ENCODE data around the gene WDR64.
"Not testable (repeated sequence)": the region's sequence is repeated elsewhere in the genome, so short reads cannot be mapped to it uniquely, and the experiment has no call there.

WDR64 gene

DNA sequence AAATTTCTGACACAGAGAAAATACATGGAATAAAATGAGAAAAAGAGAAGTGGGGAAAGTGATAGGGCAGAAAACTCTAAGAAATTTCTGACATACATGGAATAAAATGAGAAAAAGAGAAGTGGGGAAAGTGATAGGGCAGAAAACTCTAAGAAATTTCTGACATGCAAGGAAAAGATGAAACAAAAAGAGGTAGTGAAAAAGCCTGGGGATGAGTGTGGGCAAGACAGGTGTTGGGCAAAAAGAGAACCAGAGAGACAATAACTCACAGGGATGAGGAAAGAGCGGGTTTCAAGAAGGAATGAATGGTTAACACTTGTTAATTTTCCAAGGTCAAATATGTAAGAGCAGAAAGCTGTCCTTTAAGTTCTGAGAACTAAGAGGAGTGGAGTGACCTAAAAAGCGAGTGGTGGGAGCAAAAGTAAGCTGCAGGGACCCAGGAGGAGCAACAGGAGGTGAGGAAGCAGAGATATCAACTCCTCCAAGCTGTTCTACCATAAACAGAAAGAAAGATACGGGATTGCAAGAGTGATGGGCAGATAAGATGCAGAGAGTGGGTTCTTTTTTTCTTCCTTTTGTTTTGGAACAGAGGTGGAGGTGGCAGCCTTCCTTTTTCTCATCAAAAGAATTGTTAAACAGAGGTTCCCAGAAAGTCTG, 166.0 kb downstream of the WDR64 start:
- H3K27ac Mint-ChIP-seq: no peak overlapping the region
- H3K4me1 Mint-ChIP-seq (ENCODE audit: low read depth): no peaks in the 10 kb centered on the region
- H3K4me3 Mint-ChIP-seq: no peak overlapping the region
- H3K36me3 Mint-ChIP-seq (ENCODE audit: low read depth): no peaks in the 10 kb centered on the region
- peaks cover 5% of the 10 kb centered on the region for H3K27me3 Mint-ChIP-seq
- H3K9me3 Mint-ChIP-seq: no peaks in the 10 kb centered on the region
- DNase-seq: no peak

DNA sequence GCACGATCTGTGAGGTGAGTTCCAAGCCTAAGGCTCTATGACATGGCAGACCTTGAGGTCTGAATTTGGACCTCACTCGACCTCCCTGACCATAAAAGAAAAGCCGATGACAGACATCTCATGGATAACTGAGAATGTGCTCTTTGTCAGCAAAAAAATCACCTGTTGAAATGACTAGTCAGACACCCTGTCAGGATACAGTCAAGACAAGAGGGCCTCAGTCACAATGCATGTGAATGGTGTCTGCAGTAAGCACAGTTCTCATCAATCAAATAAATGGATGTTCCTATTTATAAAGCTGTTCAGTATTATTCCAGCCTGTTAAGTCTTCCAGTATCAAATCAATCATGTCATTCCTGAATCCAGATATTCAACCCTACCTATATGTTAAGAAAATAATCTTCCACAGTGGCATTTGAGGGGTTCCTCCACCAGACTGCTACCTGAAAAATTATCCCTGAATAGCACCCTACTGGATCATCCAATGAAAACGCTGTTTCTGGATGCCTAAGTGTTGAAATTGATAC, 167.3 kb downstream of the WDR64 start:
- H3K27me3 Mint-ChIP-seq: peaks cover 4% of the 10 kb centered on the region
- H3K36me3 Mint-ChIP-seq (ENCODE audit: low read depth): no peaks in the 10 kb centered on the region
- H3K9me3 Mint-ChIP-seq: no peaks in the 10 kb centered on the region
- no peak for DNase-seq
- H3K4me1 Mint-ChIP-seq (ENCODE audit: low read depth): no peaks in the 10 kb centered on the region
- H3K4me3 Mint-ChIP-seq: no peak overlapping the region
- no peak overlapping the region for H3K27ac Mint-ChIP-seq

DNA sequence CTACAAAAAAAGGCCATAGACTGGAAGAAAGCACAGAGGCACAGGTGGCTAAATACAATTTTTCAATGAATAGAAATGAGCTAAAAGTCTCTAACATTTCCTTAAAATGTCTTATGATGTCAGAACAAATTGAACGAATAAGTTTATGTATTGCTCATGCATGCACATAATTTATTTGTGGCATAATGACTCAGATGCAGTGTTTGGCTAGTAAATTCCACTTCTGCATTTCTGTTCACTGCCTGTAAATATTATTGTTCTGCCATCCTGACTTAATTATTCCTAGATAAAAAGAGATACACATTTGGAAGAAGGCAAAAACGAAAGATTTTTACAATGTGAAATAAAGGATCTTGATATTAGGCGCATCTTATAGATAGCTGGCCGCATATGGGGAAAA, 169.3 kb downstream of the WDR64 start:
- no peaks in the 10 kb centered on the region for H3K9me3 Mint-ChIP-seq
- H3K27me3 Mint-ChIP-seq: peaks cover 3% of the 10 kb centered on the region
- H3K27ac Mint-ChIP-seq: no peak overlapping the region
- DNase-seq: no peak
- H3K4me1 Mint-ChIP-seq (ENCODE audit: low read depth): no peaks in the 10 kb centered on the region
- no peak overlapping the region for H3K4me3 Mint-ChIP-seq
- H3K36me3 Mint-ChIP-seq (ENCODE audit: low read depth): no peaks in the 10 kb centered on the region

DNA sequence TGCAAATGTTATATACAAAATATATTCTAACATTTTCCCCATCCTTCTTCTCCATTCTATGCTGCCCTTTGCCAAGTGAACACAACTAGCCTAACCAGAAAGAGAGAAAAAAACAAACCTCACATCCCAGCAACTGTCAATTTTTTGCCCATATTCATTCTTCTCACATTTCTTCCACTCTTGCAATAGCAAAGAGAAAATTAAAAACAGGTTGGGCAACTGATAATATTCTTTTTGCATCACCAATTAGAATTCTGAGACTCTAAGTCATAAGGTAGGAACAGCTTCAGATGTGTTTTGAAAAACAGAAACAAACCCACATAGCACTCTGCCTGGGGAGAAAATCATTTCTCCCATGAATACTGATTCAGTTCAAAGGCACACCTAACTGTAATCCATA, 170.8 kb downstream of the WDR64 start:
- Mint-ChIP-seq H3K4me1 (ENCODE audit: low read depth) (no peaks in the 10 kb centered on the region), H3K27me3 (peaks cover 4% of the 10 kb centered on the region), H3K27ac (no peak overlapping the region), H3K9me3 (no peaks in the 10 kb centered on the region), H3K36me3 (ENCODE audit: low read depth) (no peaks in the 10 kb centered on the region), H3K4me3 (no peak overlapping the region)
- DNase-seq: no peak

DNA sequence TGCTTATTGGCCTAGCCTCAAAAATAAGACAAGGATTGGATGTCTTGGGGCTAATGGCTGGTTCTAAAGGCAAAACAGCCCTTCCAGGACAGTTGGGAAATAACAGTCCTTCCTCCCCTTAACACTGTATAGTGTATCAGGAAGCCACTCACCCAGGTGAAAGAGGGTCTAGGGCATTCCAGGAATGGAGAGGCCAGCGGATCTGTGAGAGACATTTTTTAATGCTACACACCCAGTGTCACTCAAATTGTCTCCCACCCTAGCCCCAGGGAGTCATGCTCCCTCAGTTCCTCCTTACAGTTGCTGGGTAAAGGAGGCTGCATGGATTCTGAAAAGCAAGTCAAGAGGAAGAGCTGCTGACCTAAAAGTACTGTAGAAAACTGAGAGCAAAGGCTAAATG, 171.8 kb downstream of the WDR64 start:
- Mint-ChIP-seq H3K4me3 (no peak overlapping the region), H3K9me3 (no peaks in the 10 kb centered on the region), H3K27ac (no peak overlapping the region), H3K27me3 (peaks cover 7% of the 10 kb centered on the region), H3K36me3 (ENCODE audit: low read depth) (no peaks in the 10 kb centered on the region), H3K4me1 (ENCODE audit: low read depth) (no peaks in the 10 kb centered on the region)
- no peak for DNase-seq

DNA sequence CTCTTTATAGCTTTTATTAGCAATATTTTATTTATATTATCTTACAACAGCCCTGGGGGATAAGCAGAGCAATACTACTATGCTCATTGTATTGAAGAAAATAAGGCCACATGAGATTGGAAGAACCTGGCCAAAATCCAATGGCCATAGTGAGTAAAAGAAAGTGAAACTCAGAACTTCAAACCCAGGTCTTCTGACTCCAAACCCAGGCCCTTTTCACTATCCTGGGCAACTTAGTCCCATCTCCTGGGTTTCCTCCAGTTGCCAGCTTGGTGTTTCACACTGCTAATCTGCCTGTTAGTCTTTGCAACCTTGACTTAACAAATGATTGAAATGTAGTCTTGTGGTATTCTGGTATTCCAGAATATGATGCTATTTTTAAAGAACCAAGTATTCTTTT, 173.5 kb downstream of the WDR64 start:
- H3K4me3 Mint-ChIP-seq: no peak overlapping the region
- H3K27ac Mint-ChIP-seq: no peak overlapping the region
- no peak for DNase-seq
- H3K27me3 Mint-ChIP-seq: peaks cover 9% of the 10 kb centered on the region
- no peaks in the 10 kb centered on the region for H3K36me3 Mint-ChIP-seq (ENCODE audit: low read depth)
- no peaks in the 10 kb centered on the region for H3K9me3 Mint-ChIP-seq
- H3K4me1 Mint-ChIP-seq (ENCODE audit: low read depth): no peaks in the 10 kb centered on the region

- H3K27me3 Mint-ChIP-seq: peaks cover 11% of the 10 kb centered on the region
- not testable (repeated sequence) for H3K4me3 Mint-ChIP-seq; H3K27ac Mint-ChIP-seq; H3K36me3 Mint-ChIP-seq (ENCODE audit: low read depth); H3K4me1 Mint-ChIP-seq (ENCODE audit: low read depth); DNase-seq; H3K9me3 Mint-ChIP-seq
Observed at GRCh38 chr1:241826613-241827012, 174.5 kb downstream of the WDR64 start.

GRCh38 chr1:241827264-241827663, 175.2 kb downstream of the WDR64 start:
- Mint-ChIP-seq H3K4me1 (ENCODE audit: low read depth) (no peaks in the 10 kb centered on the region), H3K4me3 (no peak overlapping the region), H3K27me3 (peaks cover 11% of the 10 kb centered on the region), H3K36me3 (ENCODE audit: low read depth) (no peaks in the 10 kb centered on the region), H3K9me3 (no peaks in the 10 kb centered on the region), H3K27ac (no peak overlapping the region)
- DNase-seq: no peak

DNA sequence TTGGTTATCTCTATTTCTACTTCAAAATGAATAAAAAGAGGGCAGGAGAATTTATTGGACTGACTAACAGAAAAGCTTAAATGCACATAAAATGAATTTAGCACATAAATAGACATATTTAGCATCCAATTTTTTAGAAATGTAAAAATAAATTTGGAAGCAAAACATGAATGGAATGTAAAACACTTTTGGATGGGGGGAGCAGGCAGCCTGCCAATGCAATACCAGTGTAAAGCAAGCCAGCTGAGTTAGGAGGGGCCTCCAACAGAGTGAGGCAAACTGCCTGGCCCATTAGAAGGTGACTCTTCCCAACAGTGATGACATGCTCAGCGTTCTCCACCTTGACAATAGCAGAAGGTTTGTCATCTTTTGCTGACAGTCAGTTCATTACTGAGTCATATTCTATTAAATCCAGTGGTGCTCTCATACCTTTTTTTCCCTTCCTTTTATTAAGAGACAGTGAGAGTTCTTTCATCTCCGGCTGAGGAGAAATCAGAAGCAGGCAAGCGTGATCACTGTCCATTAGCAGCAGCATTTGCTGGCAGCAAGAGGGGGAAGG, 176.5 kb downstream of the WDR64 start:
- Mint-ChIP-seq H3K4me1 (ENCODE audit: low read depth) (no peaks in the 10 kb centered on the region), H3K4me3 (no peak overlapping the region), H3K27me3 (peaks cover 15% of the 10 kb centered on the region), H3K9me3 (no peaks in the 10 kb centered on the region), H3K36me3 (ENCODE audit: low read depth) (no peaks in the 10 kb centered on the region), H3K27ac (no peak overlapping the region)
- DNase-seq: no peak

GRCh38 chr1:241829468-241829867, 177.4 kb downstream of the WDR64 start:
- H3K4me1 Mint-ChIP-seq (ENCODE audit: low read depth): no peaks in the 10 kb centered on the region
- no peak overlapping the region for H3K4me3 Mint-ChIP-seq
- no peak overlapping the region for H3K27ac Mint-ChIP-seq
- no peaks in the 10 kb centered on the region for H3K9me3 Mint-ChIP-seq
- DNase-seq: no peak
- H3K27me3 Mint-ChIP-seq: peaks cover 15% of the 10 kb centered on the region
- no peaks in the 10 kb centered on the region for H3K36me3 Mint-ChIP-seq (ENCODE audit: low read depth)

DNA sequence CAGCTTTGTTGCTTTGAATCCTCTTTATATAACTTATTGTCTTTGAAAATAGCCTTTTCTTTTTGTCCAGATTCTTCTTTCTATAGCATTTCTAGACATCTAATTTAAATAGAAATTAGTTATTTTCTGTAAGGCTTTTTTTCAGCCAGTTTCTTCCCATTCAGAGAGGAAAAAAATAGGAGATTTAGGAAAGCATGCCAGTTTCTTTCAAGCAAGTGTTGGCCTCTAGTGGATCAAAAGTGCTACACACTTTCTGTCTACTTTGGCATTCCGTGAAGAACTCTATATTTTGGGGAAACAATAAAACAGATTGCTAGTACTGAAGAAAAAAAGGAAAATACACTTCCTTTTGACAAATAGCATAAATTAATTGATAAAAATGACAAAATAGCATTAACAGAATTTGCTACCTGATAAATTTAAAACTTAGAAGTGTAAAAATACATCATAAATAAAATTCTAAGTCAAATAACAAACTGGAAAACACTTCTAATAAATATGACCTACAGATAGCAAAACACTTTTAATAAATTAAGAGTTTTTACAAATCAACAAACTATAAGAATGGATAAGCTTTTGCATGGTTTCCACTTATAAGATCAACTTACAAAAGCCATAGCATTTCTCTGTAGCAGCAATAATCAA, 182.8 kb downstream of the WDR64 start:
- no peaks in the 10 kb centered on the region for H3K36me3 Mint-ChIP-seq (ENCODE audit: low read depth)
- H3K4me3 Mint-ChIP-seq: no peak overlapping the region
- peaks cover 6% of the 10 kb centered on the region for H3K27me3 Mint-ChIP-seq
- H3K9me3 Mint-ChIP-seq: no peaks in the 10 kb centered on the region
- H3K4me1 Mint-ChIP-seq (ENCODE audit: low read depth): peaks cover 10% of the 10 kb centered on the region
- DNase-seq: no peak
- no peak overlapping the region for H3K27ac Mint-ChIP-seq

GRCh38 chr1:241836941-241837340, 184.9 kb downstream of the WDR64 start:
- no peaks in the 10 kb centered on the region for H3K9me3 Mint-ChIP-seq
- H3K27me3 Mint-ChIP-seq: peaks cover 4% of the 10 kb centered on the region
- H3K27ac Mint-ChIP-seq: no peak overlapping the region
- H3K36me3 Mint-ChIP-seq (ENCODE audit: low read depth): no peaks in the 10 kb centered on the region
- peaks cover 10% of the 10 kb centered on the region for H3K4me1 Mint-ChIP-seq (ENCODE audit: low read depth)
- no peak for DNase-seq
- no peak overlapping the region for H3K4me3 Mint-ChIP-seq

GRCh38 chr1:241837416-241837815, 185.3 kb downstream of the WDR64 start:
- no peak for DNase-seq
- peaks cover 4% of the 10 kb centered on the region for H3K27me3 Mint-ChIP-seq
- H3K4me1 Mint-ChIP-seq (ENCODE audit: low read depth): peaks cover 10% of the 10 kb centered on the region
- no peaks in the 10 kb centered on the region for H3K36me3 Mint-ChIP-seq (ENCODE audit: low read depth)
- H3K27ac Mint-ChIP-seq: no peak overlapping the region
- H3K4me3 Mint-ChIP-seq: no peak overlapping the region
- no peaks in the 10 kb centered on the region for H3K9me3 Mint-ChIP-seq

DNA sequence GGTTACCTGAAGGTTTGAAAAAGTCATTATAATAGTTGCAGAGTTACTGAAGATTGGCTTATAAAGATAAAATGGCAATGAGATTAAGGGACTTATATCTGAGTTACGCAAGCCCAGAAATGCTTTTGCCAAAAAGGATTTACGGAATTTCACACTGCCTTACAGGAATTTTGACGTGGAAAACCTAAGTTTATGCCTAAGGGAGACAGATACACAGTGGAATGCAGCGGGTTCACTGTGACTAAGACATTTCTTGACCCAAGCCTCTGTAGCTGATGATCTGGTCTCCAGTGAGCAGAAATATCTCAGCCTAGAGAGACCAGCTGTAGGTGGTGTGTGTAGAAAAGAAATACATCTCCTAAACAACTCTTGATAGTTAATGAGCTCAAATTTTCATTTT, 185.8 kb downstream of the WDR64 start:
- Mint-ChIP-seq H3K4me3 (no peak overlapping the region), H3K4me1 (ENCODE audit: low read depth) (peaks cover 10% of the 10 kb centered on the region), H3K27me3 (peaks cover 2% of the 10 kb centered on the region), H3K36me3 (ENCODE audit: low read depth) (no peaks in the 10 kb centered on the region), H3K9me3 (no peaks in the 10 kb centered on the region), H3K27ac (no peak overlapping the region)
- DNase-seq: no peak

DNA sequence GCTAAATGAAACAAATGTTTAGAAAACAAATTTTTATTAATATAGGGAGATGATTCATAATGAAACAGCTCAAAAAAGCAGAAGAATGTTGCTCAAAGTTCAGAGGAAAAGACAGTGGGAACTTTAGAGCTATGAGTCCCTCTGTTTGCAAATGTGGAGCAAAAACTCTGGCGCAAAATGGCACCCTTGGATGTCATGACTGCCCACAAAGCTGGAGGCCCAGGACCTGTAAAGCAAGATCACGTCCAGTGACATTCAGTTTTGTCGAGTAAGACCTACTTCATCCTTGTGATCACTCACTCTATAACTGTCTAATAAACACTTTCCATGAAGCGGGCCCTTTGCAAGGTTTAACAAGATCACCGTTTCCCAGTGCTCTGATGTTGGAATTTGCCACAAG, 186.8 kb downstream of the WDR64 start:
- no peaks in the 10 kb centered on the region for H3K9me3 Mint-ChIP-seq
- no peaks in the 10 kb centered on the region for H3K27me3 Mint-ChIP-seq
- no peak overlapping the region for H3K27ac Mint-ChIP-seq
- no peaks in the 10 kb centered on the region for H3K36me3 Mint-ChIP-seq (ENCODE audit: low read depth)
- no peak for DNase-seq
- peaks cover 10% of the 10 kb centered on the region for H3K4me1 Mint-ChIP-seq (ENCODE audit: low read depth)
- H3K4me3 Mint-ChIP-seq: no peak overlapping the region

Measured in activated T-cell treated with anti-CD3 and anti-CD28 coated beads, Interleukin-2, amount 50 U/mL, for 24 hours (primary cell).